GM19099 (cell line): ENCODE measurements around the gene MAP2K6.

Experiments
- POLR2A ChIP-seq: IDR thresholded peaks from 3 replicates; pipeline ENCODE4 v1.6.1; 2011; ENCODE audit warnings: low read depth; ENCODE audit not compliant: insufficient read length; ENCODE audit errors: extremely low read depth

The MAP2K6 gene

DNA sequence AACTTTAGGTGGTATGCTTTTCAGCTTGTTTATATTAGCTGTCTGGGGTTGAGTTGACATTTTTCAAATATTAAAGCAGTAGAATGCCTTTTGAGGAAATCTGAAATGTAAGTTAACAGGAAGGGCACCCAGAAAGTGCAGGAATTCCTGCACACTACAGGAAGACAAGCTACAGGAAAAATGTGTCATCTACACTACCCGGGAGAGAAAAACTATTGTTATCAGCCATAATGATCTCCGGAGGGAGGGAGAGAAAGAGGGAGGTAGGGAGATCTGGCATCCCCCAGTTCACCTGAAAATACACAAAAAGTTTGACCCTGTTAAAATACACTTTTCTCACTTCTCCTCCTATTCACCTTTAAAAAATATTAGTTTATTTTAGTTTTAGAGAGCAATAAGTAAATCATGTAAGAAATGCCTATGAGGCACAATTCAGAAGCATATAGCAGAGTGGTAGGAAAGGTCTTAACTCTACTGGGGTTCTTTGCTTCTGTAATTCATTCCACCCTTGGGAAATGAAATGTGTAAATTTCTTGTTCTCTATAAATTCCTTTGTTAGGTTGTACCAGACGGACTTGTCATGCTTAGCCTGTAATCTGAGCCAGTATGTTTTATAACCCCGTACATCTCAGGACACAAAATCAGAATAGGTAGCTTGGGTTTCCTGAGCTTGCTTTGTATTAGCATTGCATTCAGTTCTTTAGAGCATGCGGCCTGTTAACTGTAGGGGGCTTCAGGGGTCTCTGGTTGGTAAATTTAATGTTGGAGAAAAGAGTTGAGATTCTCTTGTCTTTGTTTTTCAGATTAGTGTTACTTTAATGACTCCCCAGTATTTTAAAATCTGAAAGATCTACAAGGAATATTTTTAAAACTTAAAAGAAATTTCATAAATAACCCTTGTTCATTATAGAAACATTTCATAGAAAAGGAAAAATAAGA lies 3.3 kb downstream of the MAP2K6 start:
- TF ChIP-seq POLR2A = no peak

DNA sequence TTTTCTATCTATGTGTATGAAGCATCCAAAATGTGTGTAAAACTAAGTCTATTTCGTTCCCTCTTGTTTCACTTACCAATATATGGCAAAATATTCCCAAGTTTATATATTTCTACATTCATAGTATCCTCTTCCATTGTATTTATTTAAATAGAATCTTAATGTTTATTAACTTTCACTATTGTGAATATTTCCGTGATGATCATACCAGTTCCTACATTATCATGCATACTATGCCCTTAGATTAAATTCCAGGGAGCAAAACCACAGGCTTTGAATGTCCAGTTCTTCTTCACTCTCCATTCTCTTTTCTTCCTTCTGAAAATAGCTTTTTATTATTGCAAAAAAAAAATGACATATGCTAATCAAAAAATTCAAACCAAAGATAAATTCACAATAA lies 4.0 kb downstream of the MAP2K6 start:
- TF ChIP-seq POLR2A = no peak

- no peak for TF ChIP-seq POLR2A
Measured at GRCh38 chr17:69423450-69423849, 9.0 kb downstream of the MAP2K6 start.

- TF ChIP-seq POLR2A = no peak
Measured at GRCh38 chr17:69424287-69425041, 10.0 kb downstream of the MAP2K6 start.

- no peak for TF ChIP-seq POLR2A
Measured at GRCh38 chr17:69425978-69426377, 11.5 kb downstream of the MAP2K6 start.

- no peak for TF ChIP-seq POLR2A
Measured at GRCh38 chr17:69427486-69428197, 13.1 kb downstream of the MAP2K6 start.

- TF ChIP-seq POLR2A = no peak
Measured at GRCh38 chr17:69428252-69428980, 13.9 kb downstream of the MAP2K6 start.

DNA sequence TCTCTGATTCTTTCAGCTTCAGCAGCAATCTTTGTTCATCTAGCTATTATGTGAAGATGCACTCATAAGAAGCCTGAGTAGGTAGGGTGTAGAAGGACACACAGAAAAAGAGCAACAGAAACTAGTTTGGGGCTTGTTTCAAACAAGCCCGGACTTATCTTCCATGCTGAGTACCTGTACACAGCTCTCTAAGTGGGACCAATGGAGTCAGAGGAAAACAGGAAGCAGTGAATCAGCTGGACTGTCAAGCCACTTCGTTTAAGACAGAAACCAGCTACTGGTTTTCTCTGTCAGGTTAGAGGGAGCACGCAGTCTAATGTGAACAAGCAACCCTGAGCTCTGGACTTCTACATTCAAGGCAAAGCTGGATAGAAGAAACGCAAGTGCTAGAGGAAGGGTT lies 16.0 kb downstream of the MAP2K6 start:
- no peak for TF ChIP-seq POLR2A

- TF ChIP-seq POLR2A = no peak
Measured at GRCh38 chr17:69431835-69432234, 17.3 kb downstream of the MAP2K6 start.

GRCh38 chr17:69433093-69433492 lies 18.6 kb downstream of the MAP2K6 start:
- TF ChIP-seq POLR2A = no peak

- TF ChIP-seq POLR2A = no peak
Measured at GRCh38 chr17:69434164-69434579, 19.7 kb downstream of the MAP2K6 start.

DNA sequence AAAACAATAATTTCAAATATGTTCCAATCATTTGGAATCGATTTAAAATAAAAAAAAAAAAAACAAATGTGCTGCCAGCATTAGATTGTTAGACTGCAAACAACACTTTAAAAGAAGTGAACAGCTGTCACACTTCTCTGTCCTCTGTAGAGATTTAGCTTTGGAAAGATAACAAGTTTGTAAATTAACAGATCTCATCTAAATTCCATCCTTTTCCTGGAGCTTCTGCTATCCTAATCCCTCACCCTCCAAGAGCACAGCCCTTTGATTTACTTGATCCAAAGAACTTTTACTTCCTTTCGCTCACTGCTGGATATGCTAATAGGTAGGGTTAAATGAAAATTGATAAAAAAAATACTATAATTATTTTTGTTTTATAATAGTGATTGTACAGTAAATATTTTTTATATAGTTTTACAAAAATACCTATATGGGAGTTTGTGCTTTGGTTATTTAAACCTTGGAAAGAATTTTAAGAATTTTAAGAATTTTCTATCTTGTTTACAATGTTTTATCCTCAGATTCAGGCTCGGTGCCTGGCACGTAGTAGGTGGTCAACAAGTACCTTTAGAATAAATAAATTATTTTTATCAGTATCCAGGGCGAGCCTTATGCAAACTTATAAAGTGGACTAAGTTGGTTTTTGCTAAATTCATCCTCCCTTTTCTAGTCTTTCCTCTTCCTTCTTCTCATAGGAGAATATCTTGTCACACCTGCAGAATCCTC lies 21.6 kb downstream of the MAP2K6 start:
- no peak for TF ChIP-seq POLR2A

GRCh38 chr17:69437475-69437874 lies 23.0 kb downstream of the MAP2K6 start:
- no peak for TF ChIP-seq POLR2A

GRCh38 chr17:69438776-69439175 lies 24.3 kb downstream of the MAP2K6 start:
- no peak for TF ChIP-seq POLR2A
